Subcutaneous adipose tissue (tissue), 4 donors: ENCODE data around the gene SLC25A22. TPM values are rescaled to one million over a fixed set of nuclear protein-coding genes. Genes with fewer than 3 reads are reported as not detected.

Experiments used
- total RNA-seq, 4 donors: library from RNA; depleted of rRNA; stranded (reverse); fragments of >200 nt; gene quantifications; one replicate each; pipeline ENCODE4 v1.1.0, GENCODE V29; 2016
- TF ChIP-seq, protein P1 (sequence below): fragments of 450-650 bp; IDR thresholded peaks from one replicate; pipeline ENCODE4 v1.5.1; 2016; ENCODE audit warnings: low read depth, mild to moderate bottlenecking, control low read depth, antibody characterized with exemption, moderate library complexity

SLC25A22 gene
- total RNA-seq, 4 donors from 2014 or later: 2.5 to 12.8 (median 3.7) TPM

DNA sequence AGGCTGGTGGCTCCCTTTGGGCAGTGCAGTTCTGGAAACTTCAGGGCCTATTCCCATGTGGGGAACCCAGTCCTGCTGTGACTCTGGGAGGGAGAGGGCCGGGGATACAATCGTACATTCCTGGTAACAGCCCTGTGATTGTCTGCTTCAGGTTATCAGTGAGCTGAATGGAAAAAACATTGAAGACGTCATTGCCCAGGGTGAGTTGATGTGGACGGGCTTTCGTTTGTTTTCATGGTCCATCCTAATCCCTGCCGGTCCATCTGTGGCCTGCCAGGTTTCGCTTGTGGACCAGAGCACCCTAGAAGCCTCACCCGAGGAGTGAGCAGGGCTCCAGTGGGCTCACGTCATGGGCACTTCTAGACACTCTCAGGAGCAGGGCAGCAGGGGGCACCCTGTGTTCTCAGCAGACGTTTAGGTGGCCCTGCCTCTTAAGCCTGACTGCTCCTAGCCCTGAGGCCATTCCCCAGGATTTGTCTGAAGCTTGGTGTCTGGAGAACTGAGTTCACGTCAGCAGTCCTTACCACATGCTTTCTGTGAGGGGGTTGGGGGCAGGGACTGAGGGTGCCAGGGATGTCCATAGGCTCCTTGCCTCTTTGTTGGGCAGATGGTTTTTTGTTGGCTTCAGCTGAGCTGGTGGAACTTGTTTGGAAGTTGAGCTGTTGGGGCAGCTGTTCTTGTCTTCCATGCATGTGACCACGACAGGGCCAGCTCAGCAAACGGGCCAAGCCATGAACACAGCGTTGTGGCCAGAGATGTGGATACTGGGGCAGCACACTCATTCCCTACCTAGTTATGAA lies 13.6 kb upstream of the SLC25A22 start:
- TF ChIP-seq, protein P1, sequence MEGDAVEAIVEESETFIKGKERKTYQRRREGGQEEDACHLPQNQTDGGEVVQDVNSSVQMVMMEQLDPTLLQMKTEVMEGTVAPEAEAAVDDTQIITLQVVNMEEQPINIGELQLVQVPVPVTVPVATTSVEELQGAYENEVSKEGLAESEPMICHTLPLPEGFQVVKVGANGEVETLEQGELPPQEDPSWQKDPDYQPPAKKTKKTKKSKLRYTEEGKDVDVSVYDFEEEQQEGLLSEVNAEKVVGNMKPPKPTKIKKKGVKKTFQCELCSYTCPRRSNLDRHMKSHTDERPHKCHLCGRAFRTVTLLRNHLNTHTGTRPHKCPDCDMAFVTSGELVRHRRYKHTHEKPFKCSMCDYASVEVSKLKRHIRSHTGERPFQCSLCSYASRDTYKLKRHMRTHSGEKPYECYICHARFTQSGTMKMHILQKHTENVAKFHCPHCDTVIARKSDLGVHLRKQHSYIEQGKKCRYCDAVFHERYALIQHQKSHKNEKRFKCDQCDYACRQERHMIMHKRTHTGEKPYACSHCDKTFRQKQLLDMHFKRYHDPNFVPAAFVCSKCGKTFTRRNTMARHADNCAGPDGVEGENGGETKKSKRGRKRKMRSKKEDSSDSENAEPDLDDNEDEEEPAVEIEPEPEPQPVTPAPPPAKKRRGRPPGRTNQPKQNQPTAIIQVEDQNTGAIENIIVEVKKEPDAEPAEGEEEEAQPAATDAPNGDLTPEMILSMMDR: no peak

DNA sequence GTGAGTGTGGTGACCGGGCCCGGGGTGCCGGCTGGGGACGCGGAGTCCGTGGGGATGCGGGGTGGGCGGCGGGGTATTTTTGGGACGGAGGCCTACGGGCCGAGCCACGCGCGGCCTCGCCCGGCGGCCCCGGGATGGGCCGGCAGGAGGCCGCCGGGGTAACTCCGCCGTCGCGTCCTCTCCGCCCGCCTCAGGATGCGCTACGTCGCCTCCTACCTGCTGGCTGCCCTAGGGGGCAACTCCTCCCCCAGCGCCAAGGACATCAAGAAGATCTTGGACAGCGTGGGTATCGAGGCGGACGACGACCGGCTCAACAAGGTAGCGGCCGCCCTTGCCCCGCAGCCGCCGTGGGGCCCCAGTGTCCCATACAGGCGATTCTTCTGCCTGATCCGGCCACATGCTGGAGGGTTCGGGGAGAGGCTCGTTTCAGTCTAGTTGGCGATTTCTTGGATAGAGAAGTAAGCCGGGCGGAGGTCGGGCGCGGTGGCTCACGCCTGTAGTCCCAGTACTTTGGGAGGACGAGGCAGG lies 12.0 kb upstream of the SLC25A22 start:
- TF ChIP-seq, protein P1: no peak

DNA sequence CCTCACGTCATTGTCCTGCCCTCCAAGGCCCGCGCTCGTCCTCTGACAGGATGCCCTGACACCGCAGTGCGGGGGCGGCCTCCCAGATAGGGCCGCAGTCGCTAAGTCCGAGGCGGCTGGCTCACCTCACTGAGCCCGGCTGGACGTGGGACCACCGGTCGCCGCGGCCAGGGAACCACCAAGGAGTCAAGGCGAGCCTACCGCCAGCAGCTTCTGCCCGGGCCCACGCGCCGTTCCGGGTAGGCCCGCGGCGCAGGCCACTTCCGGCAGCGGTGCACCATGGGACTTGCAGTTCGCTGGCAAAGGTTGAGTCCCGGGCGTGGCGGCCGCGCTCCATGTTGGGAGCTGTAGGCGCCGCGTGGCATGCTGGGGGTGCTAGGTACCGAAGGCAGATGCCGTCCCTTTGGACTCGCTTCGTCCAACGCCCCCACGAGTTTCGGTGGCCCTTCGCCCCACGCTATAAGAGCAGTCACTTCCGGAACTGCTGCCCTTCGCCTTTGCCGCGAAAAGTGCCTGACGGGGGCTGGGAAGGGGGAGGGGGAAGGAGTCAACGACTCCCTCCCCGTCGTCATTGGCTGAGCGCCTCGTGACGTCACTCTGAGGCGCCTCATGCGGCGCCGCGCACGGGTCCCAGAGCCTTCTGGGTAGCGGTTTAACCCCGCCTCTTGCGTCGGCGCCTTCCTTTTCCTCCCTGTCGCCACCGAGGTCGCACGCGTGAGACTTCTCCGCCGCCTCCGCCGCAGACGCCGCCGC lies 11.4 kb upstream of the SLC25A22 start, which contains the start of gene RPLP2:
TSS of gene RPLP2 (plus strand) at position 681 of the 753 bp plus-strand sequence. CDS start 268 bp downstream, outside the sequence.
- TF ChIP-seq, protein P1: no peak

DNA sequence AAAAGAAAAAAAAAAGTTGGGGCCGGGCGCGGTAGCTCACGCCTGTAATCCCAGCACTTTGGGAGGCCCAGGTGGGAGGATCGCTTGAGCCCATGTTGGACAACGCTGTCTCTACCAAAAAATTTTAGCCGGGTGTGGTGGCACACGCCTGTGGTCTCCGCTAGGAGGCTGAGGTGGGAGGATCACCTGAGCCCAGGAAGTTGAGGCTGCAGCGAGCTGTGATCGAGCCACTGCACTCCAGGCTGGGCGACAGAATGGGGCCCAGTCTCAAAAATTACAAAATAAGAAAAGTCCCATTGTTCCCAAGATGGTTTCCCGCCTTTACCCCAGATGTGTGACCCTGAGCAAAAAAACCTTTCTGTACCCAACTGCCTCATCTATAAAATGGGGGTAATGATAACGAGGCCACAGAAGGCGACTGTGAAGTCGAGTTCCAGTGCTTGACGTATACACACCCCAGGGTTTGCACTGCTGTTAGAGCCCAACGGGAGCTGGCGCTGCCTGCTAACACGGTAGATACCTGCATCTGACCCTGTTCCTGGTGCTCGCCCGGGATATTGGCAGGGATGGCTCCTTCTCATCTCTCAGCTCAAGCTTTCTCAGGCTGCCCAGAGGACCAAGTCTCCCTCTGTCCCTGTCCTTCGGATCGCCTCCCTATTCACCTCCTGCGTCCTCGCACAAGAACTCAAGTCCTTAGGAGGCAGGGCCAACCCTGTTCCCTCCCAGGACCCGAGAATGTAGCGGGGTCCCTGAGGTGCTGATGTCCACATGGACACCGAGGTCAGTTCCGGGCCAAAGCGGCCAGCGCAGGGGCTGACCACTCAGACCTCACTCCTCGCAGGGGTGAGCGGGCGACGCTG lies 10.6 kb upstream of the SLC25A22 start:
- TF ChIP-seq, protein P1: no peak

DNA sequence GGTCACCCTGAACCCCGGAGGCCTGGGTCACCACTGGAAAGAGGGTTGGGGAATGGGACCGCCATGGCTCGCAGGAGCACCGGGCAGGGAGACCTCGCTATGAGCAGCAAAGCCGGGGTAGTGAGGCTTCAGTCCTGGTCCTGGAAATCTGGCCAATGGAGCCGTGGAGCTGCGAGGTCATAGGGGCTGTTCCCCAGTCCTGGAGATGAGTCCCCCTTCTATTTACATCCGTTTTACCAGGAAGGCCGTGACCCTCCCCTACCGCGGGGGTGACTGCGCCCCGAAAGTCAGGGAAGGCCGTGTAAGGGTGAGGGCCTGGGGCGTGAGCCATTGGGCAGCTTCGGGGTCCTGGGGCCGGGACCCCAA lies 6.5 kb upstream of the SLC25A22 start:
- TF ChIP-seq, protein P1: no peak

DNA sequence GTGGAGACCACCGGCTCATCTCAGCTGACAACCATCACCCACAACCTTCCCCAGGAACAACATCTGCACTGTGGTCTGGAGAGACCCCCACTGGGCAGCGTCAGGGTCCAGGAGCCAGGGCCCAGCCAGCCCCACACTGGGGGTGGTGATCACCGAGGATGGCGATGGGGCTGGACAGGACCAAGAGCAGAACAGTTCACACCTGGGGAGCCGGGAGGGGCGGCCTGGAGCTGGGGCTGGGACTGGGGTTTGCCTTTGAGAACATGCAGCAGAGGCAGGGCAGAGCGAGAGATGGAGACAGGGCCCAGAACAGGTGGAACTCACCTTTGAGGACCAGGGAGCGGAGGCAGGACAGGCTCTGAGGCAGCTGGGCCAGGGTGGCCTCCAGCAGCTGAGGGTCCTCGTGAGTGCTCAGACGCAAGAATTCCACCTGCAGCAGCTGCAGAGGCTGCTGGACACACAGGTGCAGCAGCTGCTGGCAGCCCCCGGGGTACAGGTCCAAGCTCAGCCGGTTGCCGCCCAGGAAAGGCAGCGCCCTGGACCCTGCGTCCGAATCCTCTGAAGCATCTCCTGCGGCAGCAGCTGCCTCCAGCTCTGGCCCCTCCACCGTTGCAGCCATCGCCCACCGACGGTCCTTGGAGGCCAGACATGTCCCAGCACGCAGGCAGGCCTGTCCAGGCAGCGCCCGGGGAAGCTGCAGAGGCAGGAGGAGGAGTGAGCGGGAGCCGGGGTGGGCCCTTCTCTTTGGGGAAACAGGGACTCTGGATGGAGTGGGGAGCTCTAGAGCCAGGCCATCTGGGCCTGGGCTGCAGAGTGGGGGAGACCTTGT lies 5.9 kb upstream of the SLC25A22 start:
- TF ChIP-seq, protein P1: no peak
